ELR (cell line): ENCODE measurements around the gene SNRNP48.

Experiments
- DNase-seq: peaks from one replicate; pipeline ENCODE4 v3.0.0-alpha.2; 2015; ENCODE audit warnings: low read depth

Gene SNRNP48

DNA sequence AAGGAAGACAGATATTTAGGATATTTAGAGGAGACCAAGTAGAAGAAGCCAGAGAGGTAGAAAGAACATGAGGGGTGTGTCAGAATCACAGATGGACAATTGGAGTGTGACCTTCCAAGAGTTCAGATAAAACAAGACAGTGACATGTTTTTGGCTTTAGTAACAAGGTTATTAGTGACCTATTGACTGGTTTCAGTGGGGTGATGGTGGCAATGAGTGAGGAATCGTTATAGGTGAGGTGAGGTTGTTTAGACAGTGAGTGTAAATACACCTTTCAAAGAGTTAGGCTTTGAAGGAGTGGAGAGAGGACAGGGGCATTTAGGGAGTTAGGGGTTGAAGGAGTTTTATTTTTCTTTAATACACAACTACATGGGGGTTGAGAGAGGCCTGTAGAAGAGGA, 3.2 kb downstream of the SNRNP48 start:
- DNase-seq = no peak

- DNase-seq = no peak
These were observed 4.7 kb downstream of the SNRNP48 start for GRCh38 chr6:7594579-7595125.

DNA sequence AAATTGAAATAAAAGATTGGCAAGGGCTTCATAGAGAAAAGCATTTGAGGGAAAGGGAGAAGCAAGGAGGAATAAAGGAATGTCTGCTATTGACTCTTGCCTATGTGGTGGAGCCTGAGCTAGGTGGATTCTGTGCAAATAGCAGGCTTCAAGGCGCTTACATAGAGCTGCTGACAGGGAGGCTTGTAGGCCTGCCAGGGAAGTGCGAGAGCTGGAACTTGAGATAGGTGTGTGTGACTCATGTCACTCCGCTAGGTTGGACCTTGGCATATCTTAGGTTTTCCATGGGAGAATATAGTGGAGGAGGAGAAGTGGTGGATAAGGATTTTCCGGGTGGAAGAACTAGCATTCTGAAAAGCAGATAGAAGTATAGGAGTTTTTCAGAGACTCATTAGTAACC, 14.0 kb downstream of the SNRNP48 start:
- no peak for DNase-seq

GRCh38 chr6:7604506-7604905, 14.5 kb downstream of the SNRNP48 start:
- no peak for DNase-seq

- peak; percentile 69 for DNase-seq
These were observed 25.8 kb downstream of the SNRNP48 start for GRCh38 chr6:7615611-7616383.

GRCh38 chr6:7617801-7618764, 28.1 kb downstream of the SNRNP48 start:
- DNase-seq = peak; percentile 78

DNA sequence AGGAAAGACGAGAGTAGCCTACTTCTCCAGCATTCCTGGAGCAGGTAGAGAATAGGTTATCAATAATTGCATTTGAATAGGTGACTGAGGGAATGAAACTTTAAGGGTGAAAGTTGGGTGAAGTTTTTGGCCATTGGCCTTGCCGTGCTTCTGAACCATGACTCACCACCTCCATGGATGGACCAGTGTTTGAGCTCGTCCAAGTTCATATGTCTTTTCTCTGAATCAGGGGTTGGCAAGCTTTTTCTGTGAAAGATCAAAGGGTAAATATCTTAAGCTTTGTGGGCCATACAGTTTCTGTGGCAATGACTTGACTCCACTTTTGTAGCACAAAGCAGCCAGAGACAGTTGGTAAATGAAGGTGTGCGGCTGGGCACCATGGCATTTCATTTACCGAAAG, 31.8 kb downstream of the SNRNP48 start:
- no peak for DNase-seq

DNA sequence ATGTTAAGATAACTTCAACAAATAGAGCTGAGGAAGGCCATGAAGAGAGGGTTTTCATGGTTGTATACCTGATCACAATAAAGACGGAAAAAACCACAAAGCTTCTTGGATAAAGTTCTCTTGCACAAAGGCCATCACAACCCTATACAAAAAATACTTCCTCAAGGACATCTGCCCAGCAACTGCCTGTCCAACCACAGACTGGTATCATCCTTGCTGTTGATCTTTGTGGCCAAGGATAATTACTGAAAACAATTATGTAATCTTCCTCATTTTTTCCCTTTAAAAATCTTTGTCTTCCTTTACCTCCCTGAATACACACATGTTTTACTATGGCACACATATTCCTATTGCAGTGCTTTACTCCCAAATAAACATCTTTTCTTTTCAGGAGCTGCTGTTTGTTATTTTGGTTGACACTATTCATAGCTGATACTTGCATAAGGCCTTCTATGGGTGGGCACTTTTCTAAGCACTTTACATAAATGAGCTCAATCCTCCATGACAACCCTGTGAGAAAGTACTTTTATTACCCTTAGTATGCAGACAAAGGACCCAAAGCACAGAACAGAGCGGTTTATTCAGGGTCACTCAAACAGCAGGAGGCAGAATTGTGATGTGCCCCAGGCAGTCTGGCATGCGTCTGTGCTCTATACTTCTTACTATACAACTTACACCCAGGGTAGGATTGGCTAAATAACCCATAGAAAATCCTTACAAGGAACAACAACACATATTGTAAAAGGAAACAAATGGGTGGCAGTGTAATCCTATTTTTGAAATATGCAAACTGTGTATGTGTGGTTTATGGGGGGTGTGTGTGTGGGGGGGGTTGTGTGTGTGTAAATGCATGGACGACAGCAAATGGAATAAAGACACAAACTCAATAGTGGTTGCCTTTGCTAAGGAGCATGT, 35.1 kb downstream of the SNRNP48 start:
- DNase-seq = no peak

DNA sequence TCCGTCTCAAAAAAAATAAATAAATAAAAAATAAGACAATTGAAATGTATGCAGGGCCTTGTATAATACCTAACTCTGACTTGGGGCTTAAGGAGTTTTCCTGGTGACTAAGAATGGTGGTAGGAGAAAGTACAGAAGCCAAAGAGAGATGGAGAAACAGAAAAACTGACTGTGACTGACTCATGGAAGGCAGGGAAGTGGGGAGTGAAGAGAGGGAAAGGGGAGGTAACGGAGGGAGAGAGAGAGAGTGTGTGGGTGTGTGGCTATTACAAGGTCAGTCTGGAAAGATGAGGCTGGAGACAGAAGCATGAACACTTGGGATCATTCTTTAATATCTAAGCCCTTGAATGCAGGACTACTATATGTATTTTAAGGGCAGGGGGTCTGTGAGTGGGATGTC, 38.5 kb downstream of the SNRNP48 start:
- DNase-seq = peak; percentile 51

GRCh38 chr6:7628909-7629308, 38.9 kb downstream of the SNRNP48 start:
- DNase-seq = no peak

- peak; percentile 28 for DNase-seq
These were observed 39.3 kb downstream of the SNRNP48 start for GRCh38 chr6:7629321-7629720.

- no peak for DNase-seq
These were observed 40.8 kb downstream of the SNRNP48 start for GRCh38 chr6:7630792-7631191.

DNA sequence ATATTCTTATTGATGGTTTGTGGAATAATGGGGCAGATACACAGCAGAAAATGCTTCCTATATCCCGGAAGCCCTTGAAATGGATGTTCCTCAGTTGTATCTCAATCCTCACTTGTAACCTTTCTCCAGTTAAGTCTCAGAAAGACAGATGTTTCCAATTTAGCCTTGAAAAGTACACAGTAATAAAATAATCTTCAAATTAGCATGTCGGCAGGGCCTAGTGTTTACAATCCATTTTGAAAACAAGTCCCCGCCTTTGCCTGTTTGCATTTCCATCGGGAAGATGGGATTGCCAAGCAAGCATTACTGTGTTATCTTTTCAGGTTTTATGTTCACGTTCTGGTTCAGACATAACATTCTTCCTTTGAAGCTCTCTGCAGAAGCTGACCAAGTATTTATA, 41.5 kb downstream of the SNRNP48 start:
- DNase-seq = no peak

- DNase-seq = no peak
These were observed 42.7 kb downstream of the SNRNP48 start for GRCh38 chr6:7632501-7633290.

DNA sequence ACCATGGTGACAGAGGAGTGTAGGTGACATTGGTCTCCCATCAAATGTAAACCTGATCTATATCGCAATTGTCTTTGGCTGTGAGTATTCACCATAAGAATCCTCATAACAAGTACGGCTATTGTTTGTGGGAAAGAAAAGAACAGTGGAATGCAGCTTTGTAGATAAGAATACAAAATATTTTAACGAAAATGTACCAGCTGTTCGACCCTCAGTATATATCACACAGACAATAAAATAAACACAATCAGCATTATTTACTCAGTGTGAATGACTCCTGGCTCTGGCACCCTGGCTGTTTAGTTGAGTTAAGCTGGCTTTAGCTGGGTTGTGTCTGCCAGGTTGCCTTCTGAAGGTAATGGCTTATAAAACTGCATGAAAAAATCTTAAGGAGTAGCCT, 43.4 kb downstream of the SNRNP48 start:
- no peak for DNase-seq

- no peak for DNase-seq
These were observed 46.2 kb downstream of the SNRNP48 start for GRCh38 chr6:7636151-7636550.

DNA sequence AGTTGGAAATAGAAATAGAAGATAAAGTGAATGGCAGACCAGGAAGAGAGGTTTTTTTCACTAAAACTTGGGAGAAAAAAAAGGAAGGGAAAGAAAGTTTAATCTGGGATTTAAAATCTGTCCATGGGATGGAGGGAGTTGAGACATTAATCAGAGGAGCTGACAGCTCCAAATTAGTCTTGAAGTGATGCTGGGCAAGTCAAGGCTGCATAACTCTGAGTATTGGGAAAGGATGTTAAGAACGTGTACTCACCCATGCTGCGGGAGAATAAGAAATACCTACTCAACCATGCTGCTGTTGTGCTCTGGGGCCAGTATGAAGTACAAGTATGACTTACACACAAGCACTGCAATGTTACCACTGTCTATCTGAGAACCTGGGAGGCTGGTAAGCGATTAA, 47.5 kb downstream of the SNRNP48 start:
- DNase-seq = no peak

GRCh38 chr6:7639427-7639826, 49.4 kb downstream of the SNRNP48 start:
- no peak for DNase-seq

- no peak for DNase-seq
These were observed 50.0 kb downstream of the SNRNP48 start for GRCh38 chr6:7640016-7640415.

- DNase-seq = peak; percentile 95
These were observed 50.9 kb downstream of the SNRNP48 start for GRCh38 chr6:7640607-7641577.
